SK-N-SH (cell line): ENCODE data around the gene TNN.
"Not testable (repeated sequence)": the region's sequence is repeated elsewhere in the genome, so short reads cannot be mapped to it uniquely, and the experiment has no call there.

Source experiments
- EZH2phosphoT487 ChIP-seq: fragments of 200-600 bp; sonication (generic); IDR thresholded peaks from 2 replicates; pipeline ENCODE4 v1.6.1; 2017; ENCODE audit warnings: low read depth, mixed run types, mild to moderate bottlenecking, antibody characterized with exemption, moderate library complexity, borderline replicate concordance
- TF ChIP-seq, protein P1 (sequence below): fragments of 200-600 bp; sonication (generic); IDR thresholded peaks from 2 replicates; pipeline ENCODE4 v1.6.1; 2017; ENCODE audit warnings: antibody characterized with exemption, mild to moderate bottlenecking, moderate library complexity

DNA sequence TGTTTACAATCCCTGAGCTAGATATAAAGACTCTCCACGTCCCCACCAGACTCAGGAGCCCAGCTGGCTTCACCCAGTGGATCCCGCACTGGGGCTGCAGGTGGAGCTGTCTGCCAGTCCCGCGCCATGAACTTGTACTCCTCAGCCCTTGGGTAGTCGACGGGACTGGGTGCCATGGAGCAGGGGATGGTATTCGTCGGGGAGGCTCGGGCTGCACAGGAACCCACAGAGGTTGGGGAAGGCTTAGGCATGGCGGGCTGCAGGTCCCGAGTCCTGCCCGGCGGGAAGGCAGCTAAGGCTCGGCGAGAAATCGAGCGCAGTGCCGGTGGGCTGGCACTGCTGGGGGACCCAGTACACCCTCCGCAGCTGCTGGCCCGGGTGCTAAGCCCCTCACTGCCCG lies 34.5 kb downstream of the TNN start:
- TF ChIP-seq, protein P1, sequence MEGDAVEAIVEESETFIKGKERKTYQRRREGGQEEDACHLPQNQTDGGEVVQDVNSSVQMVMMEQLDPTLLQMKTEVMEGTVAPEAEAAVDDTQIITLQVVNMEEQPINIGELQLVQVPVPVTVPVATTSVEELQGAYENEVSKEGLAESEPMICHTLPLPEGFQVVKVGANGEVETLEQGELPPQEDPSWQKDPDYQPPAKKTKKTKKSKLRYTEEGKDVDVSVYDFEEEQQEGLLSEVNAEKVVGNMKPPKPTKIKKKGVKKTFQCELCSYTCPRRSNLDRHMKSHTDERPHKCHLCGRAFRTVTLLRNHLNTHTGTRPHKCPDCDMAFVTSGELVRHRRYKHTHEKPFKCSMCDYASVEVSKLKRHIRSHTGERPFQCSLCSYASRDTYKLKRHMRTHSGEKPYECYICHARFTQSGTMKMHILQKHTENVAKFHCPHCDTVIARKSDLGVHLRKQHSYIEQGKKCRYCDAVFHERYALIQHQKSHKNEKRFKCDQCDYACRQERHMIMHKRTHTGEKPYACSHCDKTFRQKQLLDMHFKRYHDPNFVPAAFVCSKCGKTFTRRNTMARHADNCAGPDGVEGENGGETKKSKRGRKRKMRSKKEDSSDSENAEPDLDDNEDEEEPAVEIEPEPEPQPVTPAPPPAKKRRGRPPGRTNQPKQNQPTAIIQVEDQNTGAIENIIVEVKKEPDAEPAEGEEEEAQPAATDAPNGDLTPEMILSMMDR = not testable (repeated sequence)
- not testable (repeated sequence) for TF ChIP-seq EZH2phosphoT487
